Esophagus squamous epithelium (tissue), 4 donors: ENCODE measurements around the gene AP2A2.

Source experiments
- CTCF ChIP-seq, 6 experiments: fragments of 450-650 bp in 4 of 6; fragments of 200-600 bp in 2 of 6; sonication (generic) in 2 of 6; IDR thresholded peaks; one replicate each; pipeline ENCODE4 v1.5.1; 2016 to 2019; ENCODE audit warnings: antibody characterized with exemption in 6 of 6, mild to moderate bottlenecking in 4 of 6, moderate library complexity in 4 of 6
- POLR2A ChIP-seq, 4 donors: fragments of 450-650 bp; IDR thresholded peaks; one replicate each; pipeline ENCODE4 v1.6.1; 2017; ENCODE audit warnings: antibody characterized with exemption in 4 of 4, mild to moderate bottlenecking in 4 of 4, moderate library complexity in 3 of 4

- TF ChIP-seq CTCF (IDR thresholded peaks at IDR 0.05) (no peak), POLR2A (IDR thresholded peaks at IDR 0.05) (no peak)
Measured at GRCh38 chr11:1010551-1011319, 85.1 kb downstream of the AP2A2 start.
